Stimulated activated CD8-positive, alpha-beta memory T cell treated with anti-CD3 and anti-CD28 coated beads, Interleukin-12 subunit alpha, Interleukin-12 subunit beta, amount 100 ng/mL, for 1 hour (primary cell): ENCODE measurements around the gene LMBR1.
"Not testable (repeated sequence)": the region's sequence is repeated elsewhere in the genome, so short reads cannot be mapped to it uniquely, and the experiment has no call there.

Source experiments
- DNase-seq: peaks from one replicate; pipeline ENCODE4 v3.0.0-alpha.2; 2020; ENCODE audit warnings: low read depth

LMBR1 gene

GRCh38 chr7:156655251-156655650 is 237.7 kb downstream of the LMBR1 start:
- DNase-seq: no peak

DNA sequence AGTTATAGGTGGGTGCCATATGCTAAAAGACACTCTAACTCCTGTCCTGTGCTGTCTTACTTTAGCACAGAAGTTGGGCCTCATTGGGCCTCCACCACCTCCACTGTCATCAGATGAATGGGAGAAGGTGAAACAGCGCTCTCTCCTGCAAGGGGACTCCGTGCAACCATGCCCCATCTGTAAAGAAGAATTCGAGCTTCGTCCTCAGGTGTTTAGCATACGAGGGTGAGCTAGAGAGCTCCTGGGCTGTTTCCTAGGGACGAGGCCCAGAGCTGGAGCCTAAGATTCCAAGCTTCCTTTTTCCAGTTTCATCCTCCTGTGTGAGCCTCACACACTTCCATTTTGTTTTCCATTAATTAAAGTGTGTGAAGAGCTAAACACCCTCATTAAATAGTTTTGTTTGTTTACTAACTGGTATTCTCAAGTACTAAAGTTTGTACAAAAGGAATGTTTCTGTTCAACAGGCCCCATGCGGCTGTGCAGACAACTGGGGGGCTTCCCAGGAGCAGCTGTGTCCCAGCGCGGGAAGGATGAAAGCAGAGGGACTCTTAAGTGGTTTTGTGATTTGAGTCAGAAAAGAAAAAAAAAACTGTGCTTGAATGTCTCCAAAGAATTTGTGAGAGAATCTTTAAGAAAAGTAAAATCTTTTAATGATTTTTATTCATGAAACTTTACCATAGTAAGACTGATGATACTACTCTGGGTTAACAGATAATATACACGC is 238.3 kb downstream of the LMBR1 start:
- no peak for DNase-seq

GRCh38 chr7:156652886-156653568 is 240.0 kb downstream of the LMBR1 start:
- DNase-seq: no peak

DNA sequence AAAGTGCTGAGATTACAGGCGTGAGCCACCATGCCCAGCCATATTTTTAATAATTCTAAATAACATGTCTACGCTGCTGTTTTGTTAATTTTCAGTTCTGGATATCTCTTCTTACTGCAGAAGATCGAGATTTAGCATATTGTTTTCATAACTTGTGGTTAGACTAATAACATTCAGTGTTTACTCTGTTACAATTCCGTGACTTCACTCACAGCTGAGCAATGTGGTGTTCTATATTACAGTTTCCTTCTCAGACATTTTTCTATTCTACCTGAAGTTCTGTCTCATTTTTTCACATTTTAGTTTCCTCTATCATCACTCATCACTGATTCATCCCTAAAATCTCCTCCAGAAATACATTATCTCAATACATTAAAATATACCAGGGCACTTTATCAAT is 241.5 kb downstream of the LMBR1 start:
- DNase-seq: no peak

DNA sequence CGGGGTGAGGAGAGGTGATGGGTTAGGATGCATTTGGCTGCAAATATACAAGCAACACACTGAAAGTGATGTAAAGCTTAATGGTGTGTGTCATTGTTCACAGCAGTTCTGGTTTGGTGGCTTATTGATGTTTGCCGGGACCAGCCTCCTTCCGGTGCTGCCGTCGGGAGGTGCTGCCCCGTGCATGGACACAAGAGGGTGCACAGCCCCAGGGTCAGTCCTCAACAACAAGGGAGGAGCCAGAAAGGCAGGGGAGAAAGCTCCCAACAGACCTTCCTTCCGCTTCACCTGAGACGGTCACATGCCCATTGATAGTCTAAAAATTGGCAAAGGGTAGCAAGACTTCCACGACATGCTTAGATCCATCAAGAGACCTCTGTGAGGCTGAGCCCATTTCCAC is 242.9 kb downstream of the LMBR1 start:
- DNase-seq: no peak

DNA sequence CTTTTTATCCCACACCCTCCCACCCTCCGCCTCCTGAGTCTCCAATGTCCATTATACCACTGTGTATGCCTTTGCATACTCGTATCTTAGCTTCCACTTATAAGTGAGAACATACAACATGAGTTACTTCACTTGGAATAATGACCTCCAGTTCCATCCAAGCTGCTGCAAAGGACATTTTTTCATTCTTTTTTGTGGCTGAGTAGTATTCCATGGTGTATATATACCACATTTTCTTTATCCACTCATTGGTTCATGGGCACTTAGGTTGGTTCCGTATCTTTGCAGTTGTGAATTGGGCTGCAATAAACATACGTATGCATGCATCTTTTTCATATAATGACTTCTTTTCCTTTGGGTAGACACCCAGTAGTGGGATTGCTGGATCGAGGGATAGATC is 245.7 kb downstream of the LMBR1 start:
- not testable (repeated sequence) for DNase-seq

DNA sequence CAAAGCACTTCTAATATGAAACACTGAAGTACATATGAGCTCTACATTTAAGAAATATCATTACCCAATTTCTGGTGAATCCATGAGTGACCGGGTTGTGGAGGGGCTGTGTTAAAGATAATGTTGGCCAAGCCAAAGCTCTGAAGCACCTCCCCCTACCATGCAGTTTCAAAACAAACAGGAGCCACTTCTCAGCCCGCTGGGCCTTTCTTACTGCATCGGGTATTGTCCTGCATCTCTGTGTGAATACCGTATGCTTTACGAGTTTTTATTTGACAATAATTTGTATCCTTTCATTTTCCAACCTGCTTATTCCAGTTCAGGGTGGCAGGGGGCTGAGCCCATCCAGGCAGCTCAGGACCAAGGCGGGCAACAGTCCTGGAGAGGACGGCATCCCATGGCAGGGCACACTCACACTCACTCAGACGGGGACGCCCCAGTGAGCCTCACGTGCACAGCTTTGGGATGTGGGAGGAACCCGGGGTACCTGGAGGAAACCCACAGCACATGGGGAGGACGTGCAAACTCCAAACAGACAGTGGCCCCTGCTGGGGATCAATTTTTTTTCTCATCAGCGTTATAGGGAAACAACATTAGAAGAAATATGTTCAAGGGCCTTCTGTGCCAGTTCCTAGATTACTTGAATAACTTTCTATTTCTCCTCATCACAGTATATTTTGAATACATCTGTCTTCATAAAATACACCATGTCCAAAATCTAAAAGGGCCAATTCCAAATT is 250.5 kb downstream of the LMBR1 start:
- DNase-seq: no peak

- peak; percentile 30 for DNase-seq
These were observed 252.0 kb downstream of the LMBR1 start for GRCh38 chr7:156640949-156641485.

DNA sequence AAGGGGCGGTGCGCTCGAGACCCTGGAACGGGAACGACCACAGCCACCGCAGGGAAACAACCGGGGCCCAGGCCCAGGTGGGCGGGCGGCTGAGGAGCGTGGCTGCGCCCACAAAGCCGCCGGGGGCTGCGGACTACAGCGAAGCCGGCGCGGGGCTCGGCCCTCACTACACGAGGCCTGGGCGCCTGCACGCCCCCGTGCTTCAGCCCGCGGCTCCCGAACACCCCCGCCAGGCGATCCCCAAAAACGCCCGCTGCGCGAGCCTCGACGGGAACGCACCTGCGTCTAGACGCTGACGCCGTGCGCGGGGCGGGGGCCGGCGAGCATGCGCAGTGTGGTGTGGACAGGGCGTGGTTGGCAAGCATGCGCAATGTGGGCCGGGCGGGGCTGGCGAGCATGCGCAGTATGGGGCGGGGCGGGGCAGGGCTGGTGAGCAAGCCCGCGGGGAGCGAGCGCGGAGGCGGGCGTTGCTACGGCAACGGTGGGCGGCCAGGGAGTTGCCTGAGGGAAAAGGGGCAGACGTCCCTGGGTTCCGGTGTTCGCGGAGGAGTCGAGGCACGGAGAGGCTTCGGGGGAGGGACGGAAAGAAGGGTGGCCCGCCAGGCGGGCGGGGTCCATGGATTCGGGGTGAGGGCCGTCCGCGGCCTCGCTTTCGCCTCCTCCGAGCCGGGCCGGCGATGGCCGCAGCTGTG is 252.6 kb downstream of the LMBR1 start, which contains the start of gene RNF32:
Gene RNF32 (plus strand): TSS at position 518 of the 692 bp plus-strand sequence. CDS start 3,104 bp downstream, outside the sequence.
- DNase-seq: peak; percentile 98

DNA sequence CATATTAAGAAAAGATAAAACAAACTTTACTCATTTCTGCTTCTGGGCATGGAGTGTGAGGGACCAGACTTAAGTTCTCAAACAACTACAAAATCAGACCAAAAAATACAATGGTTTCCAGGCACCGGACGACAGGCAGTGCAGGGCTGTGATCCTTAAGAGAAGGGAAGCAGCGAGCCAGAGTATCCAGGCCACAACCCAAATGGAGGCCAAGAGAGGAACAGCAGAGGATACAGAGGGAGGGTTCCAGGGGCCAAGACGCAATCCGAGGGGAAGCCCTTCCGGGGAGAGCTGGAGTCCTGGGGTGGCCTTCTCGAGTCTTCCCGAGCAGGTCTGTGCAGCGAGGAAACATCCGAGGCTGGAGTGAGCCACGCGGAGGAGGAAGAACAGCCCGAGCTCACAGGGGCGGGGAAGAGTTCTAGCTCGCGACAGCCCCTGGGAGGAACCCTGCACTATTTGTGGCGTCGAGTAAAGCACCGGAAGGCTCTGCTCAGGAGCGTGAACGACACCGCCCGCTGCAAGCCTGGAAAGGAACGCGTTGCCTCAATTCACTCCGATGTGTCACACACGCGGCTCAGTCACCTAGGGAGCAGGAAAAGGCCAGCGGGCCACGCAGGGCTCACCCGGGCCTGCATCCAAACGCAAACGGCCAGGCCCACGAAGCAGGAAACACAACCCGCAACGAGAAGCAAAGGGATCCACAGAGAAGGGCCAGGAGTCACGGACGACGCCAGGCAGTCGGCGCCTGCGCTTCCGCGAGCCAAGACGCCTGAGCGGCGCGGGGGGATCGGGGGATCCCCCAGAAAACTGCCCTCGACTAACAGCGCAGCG is 253.3 kb downstream of the LMBR1 start:
- DNase-seq: no peak

DNA sequence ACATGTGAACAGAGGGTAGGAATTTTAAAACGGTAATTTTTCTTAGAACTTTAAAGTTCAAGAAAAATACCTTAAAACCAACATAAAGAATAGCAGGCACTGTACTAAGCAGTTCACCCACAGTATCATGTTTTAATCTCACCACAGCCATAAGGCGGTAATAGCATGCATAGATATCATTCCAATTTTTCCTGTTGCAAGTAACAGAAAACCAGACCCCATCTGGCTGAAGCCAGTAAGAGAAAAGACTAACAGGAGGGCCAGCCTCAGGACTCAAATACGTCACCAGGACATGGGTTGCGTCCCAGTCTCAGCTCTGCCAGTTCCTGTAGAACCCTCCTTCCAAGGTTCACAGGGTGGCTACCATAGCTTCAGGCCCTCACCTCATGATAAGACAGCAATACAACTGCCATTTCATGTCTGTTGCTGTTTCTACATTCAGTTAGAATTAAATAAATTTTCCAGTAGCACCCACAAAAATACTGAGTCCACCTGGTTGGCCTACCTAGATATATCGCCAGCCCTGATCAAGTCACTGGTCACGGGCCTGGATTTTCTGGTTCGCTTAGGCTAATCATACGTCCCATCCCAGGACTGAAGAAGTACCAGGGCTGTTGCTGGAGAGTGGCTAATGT is 254.4 kb downstream of the LMBR1 start:
- DNase-seq: no peak

DNA sequence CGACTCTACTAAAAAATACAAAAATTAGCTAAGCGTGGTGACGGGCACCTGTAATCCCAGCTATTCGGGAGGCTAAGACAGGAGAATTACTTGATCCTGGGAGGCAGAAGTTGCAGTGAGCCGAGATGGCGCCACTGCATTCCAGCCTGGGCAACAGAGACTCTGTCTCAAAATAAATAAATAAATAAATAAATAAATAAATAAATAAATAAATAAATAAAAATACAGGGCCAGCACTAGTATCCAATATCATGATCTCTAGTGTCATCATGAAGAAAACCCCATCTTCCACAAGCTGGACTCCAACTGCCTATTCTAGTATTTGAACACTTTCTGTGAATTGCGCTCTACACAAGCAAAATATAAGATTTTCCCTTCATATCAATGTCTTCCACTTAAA is 255.9 kb downstream of the LMBR1 start:
- not testable (repeated sequence) for DNase-seq

DNA sequence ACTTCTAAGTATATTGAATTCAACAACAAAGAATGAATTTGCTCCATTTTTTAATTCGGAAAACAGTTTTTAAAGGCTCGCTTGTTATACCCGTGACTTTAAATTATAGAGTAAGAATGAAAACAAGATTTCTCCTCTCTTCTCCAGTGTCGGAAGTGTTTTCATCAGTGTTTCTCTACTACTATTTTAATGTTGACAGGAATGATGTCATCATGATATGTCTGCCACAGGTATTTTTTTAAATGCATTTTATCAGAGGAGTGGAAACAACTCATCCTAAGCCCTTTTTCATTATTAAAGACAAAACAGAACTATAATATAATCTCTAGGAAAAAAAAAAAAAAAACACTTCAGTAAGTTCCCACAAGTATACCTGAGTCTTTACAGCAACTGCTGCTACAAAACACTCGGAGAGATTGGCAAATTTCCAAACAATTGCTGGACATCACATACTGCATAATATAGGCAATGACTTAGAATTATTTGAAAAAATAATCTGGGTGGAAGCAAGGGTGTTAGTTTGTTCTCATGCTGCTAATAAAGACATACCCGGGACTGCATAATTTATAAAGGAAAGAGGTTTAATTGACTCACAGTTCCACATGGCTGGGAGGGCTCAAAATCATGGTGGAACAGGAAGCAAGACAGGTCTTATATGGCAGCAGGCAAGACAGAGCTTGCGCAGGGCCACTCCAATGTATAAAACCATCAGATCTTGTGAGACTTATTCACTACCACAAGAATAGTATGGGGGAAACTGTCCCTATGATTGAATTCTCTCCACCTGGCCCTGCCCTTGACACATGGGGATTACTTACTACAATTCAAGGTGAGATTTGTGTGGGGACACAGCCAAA is 257.2 kb downstream of the LMBR1 start:
- DNase-seq: no peak

DNA sequence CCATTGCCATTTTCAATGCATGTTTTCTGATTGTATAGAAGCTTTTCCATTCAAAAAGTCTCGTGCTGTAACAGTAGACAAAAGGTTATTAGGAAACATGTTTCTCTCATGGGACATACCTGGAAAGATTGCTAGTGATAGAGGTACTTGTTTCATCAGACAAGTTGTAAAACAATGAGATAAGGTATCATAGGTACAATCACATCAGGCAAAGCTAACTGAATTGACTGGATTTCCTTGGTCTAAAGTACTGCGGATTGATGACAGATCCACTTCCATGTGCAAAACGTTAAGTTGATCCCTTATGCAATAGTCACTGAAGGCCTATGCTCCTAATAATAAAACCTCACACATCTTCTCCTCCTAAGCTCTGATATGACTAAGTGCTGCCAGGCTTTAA is 258.9 kb downstream of the LMBR1 start:
- no peak for DNase-seq

DNA sequence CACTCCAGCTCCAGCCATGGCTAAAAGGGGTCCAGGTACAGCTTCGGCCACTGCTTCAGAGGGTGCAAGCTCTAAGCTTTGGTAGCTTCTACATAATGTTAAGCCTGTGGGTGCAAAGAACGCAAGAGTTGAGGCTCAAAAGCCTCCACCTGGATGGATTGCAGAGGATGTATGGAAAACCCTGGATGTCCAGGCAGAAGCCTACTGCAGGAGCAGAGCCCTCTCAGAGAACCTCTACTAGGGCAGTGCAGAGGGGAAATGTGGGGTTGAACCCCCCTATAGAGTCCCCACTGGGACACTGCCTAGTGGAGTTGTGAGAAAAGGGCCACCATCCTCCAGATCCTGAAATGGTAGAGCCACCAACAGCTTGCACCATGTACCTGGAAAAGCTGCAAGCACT is 263.1 kb downstream of the LMBR1 start:
- no peak for DNase-seq

GRCh38 chr7:156628562-156628961 is 264.4 kb downstream of the LMBR1 start:
- no peak for DNase-seq
